Stimulated activated CD8-positive, alpha-beta memory T cell treated with anti-CD3 and anti-CD28 coated beads, Interleukin-15, amount 100 ng/mL, for 1 hour (primary cell): Measurements from ENCODE around the gene CCL4L2.
"Not testable (repeated sequence)": the region's sequence is repeated elsewhere in the genome, so short reads cannot be mapped to it uniquely, and the experiment has no call there.

Experiments
- DNase-seq: peaks from one replicate; pipeline ENCODE4 v3.0.0-alpha.2; 2020; ENCODE audit warnings: low read depth

Gene CCL4L2

DNA sequence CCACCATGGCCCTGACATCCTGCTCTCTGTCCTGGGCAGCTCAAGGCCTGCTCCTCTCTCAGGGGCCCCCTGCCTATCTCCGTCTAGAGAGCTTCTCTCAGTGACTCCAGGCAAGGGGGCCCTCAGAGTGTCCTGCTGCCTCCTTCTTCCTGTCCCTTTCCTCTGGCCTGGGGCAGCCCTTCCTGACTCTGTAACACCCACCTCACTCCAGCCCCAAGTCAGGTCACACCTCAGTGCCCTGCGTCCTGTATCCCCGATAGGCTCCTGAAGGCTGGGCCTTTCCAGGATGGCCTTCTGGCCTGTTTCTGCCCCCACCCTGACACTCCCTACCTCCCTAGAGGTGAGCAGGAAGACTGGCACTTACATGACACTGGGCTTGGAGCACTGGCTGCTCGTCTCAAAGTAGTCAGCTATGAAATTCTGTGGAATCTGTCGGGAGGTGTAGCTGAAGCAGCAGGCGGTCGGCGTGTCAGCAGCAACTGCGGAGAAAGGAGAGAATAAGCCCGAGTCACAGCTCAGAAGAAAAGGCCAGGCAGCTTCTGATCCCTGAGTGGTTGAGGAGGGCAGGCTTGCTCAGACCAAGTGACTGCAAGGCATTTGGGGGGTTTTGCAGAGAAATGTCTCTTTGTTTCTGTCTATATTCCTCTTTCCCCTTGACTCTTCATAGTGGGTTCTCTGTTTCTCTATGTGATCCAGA, 15.3 kb upstream of the CCL4L2 start:
- no peak for DNase-seq

DNA sequence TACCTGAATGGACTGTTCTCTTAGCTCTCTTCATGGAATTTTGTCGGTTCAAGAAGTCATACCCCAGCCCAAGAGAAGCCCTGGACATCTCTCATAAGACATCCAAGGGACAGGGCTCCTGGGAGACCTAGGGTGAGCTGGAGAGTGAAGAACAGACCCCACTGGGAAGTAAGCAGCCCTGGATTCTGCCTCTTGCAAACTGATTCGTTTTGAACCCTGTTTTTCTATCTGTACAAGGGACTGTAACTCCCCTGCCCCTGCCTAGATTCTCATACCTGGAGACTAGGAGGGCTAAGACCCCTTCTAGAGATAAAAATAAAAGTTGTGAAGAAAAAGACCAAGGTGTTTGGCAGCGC, 14.8 kb upstream of the CCL4L2 start:
- DNase-seq = no peak

- DNase-seq = no peak
Observed at GRCh38 chr17:36197387-36197703, 13.5 kb upstream of the CCL4L2 start.

- no peak for DNase-seq
Observed at GRCh38 chr17:36198831-36199465, 11.9 kb upstream of the CCL4L2 start.

- DNase-seq = not testable (repeated sequence)
Observed at GRCh38 chr17:36201102-36201501, 9.8 kb upstream of the CCL4L2 start.

GRCh38 chr17:36201506-36201905, 9.4 kb upstream of the CCL4L2 start:
- not testable (repeated sequence) for DNase-seq

DNA sequence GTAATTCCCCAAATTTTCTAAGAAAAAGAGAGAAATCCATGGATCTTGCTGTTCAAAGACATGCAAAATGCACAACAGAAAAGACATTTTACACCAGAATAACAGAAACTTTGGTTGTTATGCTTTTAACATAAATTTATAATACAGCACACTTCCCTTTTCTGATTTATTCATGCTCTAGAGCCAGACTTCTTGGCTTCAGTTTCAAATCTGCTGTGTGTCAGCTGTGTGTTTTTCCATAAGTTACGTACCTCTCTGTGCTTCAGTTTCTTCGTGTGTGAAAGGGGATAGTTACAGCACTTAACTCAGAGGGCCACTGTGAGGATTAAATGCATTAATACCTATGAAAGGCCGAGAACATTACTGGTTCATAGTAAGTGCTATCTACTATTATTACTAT, 7.5 kb upstream of the CCL4L2 start:
- no peak for DNase-seq

DNA sequence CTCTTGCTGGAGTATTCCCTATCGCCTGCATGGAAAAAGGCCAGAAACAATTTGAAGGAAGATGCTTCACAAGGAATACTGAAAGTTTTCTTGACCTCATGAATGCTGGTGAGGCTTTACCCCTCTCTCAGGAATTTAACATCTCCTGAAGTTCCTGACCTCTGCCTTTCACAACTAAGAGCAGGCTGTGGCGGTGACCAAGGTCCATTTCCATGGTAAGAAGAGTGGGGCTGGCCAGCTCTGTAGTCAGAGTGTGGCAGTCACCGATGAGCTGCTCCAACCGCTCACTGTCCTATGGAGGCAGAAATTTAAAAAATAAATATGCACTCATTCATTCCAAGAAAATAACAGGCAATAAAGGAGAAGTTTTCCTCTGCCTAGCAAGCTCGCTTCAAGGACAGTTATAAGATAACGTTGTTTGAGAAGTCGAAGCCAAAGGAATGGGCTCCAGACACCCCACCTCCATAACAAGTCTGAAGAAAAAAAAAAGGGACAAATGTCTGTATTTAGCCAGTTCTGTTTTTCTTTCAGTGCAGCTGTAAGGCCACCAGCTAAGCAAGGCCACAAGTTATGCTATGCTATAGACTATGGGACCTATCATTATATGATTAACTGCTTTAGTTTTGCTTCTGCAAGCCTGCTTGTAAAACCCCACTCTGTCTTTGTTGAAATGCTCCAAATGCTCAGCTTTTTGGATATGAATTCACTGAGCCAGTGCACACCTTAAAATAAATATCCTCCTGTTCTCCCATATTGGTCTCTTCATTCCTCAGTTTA, 6.0 kb upstream of the CCL4L2 start:
- DNase-seq = no peak

DNA sequence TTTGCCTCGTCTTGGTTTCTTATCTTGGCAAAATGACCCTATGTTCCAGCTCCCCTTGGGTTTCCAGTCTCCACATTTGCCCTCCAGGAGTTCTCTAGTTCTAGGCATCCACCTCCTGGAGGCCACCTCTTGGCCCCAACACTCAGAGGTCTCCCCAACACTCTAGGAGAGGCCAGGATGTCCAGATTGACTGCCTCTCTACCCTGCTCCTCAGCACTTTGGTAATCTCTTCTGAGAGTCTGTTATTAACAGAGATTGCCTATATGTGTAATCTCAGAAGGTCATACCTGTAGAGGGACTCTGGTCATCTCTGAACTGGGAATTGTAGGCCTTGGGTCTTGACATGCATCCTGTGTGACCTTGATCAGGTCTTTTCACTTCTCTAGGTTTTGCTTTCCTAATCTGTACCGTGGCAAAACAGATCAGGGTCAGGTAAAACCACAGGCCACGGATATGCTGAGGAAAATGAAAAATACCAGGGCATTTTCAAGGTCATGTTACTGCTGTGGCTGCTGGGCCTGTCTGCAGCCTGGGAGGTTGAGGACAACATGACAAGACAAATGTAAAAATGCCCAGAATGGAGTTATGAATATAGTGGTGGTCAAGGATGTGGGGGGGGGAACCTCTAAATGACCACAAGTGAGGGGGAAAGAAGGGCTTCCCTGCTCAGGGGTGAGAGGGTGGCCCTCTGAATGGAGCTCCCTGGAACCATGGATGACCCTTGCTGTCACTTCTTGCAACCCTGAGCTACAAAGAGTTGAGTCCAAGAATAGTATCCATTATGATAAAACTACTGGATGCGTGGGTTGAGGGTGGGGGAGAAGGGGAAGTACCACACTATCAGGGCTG, 5.0 kb upstream of the CCL4L2 start:
- DNase-seq = no peak

DNA sequence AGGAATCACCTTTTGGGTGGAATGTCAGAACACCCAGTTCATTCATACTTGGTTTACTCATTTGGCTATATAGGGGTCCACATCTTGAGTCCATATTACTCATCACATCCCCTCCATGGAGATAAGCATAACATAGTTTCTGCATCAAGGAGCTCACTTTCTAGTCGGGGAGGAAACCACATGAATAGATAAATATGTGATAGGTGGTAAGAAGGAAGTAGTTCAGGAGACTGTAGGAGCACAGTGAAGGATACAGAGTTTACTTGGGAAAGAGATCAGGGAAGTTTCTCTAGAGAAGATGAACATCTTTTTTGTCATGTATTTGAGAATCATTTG, 4.4 kb upstream of the CCL4L2 start:
- DNase-seq = not testable (repeated sequence)

GRCh38 chr17:36207383-36207782, 3.5 kb upstream of the CCL4L2 start:
- DNase-seq = not testable (repeated sequence)

- DNase-seq = no peak
Observed at GRCh38 chr17:36209575-36209974, 1.3 kb upstream of the CCL4L2 start.

DNA sequence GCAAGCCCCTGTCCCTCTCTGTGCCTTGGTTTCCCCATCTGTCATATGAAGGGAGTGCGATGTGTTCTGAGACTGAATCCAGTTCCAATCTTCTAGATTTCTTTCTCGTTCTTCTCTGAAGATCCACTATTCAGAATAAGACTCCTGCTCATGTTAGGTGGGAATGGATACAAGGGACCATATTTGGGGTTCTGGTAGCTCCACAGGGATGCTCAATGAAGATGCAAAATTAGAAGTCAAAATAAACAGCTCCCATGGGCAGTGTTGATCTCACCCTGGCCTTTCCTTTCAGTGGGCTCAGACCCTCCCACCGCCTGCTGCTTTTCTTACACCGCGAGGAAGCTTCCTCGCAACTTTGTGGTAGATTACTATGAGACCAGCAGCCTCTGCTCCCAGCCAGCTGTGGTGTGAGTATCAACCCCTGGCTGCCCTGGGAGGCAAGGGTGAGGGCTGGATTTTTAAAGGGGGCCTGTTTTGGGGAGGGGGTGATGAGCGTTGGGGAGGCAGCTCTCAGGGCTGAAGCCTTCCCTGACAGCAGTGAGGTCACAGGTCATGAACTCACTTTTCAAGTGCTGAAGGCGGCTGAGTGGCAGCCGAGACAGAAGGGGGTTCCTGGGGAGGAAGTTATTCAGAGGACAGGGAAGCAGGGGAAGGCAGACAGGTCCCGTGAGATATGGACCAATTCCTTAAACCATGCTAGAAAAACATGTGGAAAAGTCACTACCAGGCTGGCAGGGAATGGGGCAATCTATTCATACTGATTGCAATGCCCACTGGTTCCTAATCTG, 815 bp downstream of the CCL4L2 start:
- not testable (repeated sequence) for DNase-seq

- DNase-seq = no peak
Observed at GRCh38 chr17:36212272-36212605, 1.4 kb downstream of the CCL4L2 start.

GRCh38 chr17:36212966-36213365, 2.1 kb downstream of the CCL4L2 start:
- no peak for DNase-seq

- DNase-seq = no peak
Observed at GRCh38 chr17:36213695-36214094, 2.8 kb downstream of the CCL4L2 start.

- no peak for DNase-seq
Observed at GRCh38 chr17:36214918-36215317, 4.1 kb downstream of the CCL4L2 start.

GRCh38 chr17:36215406-36216308, 4.8 kb downstream of the CCL4L2 start:
- not testable (repeated sequence) for DNase-seq

DNA sequence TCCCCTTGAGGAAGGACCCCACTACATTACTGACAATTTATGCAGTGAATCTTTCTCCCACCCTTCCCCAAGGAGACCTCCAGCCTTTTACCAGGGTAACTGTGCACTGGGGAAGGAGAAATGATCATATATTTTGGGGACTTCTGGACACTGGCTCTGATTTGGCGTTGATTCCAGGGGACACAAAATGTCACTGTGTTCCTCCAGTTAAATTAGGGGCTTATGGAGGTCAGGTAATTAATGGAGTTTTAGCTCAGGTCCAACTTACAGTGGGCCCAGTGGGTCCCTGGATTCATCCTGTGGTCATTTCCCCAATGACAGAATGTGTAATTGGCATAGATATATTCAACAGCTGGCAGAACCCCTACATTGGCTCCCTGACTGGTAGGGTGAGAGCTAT, 8.7 kb downstream of the CCL4L2 start:
- not testable (repeated sequence) for DNase-seq

- DNase-seq = not testable (repeated sequence)
Observed at GRCh38 chr17:36220737-36221580, 10.1 kb downstream of the CCL4L2 start.
